H9 (cell line): ENCODE results near the gene ENOX1. TPM values are rescaled to one million over a fixed set of nuclear protein-coding genes. Genes with fewer than 3 reads are reported as not detected.

Experiments
- DNase-seq: peaks from one replicate; pipeline ENCODE4 v3.0.0-alpha.2; 2017
- H2AFZ ChIP-seq: one replicate; pipeline ENCODE4 v1.6.1; 2013; ENCODE audit warnings: mild to moderate bottlenecking, low read length, control low read depth, moderate library complexity
- H2AK5ac ChIP-seq: 2 replicates; pipeline ENCODE4 v1.6.1; 2013; ENCODE audit warnings: low read length, control low read depth, mixed read lengths; ENCODE audit not compliant: insufficient read length
- H2BK120ac ChIP-seq: one replicate; pipeline ENCODE4 v1.6.1; 2013; ENCODE audit warnings: low read depth, mild to moderate bottlenecking, low read length, control low read depth, inconsistent platforms; ENCODE audit not compliant: poor library complexity, severe bottlenecking
- H2BK12ac ChIP-seq: 2 replicates; pipeline ENCODE4 v1.6.1; 2013; ENCODE audit warnings: low read length, control low read depth, mixed read lengths, low read depth; ENCODE audit not compliant: insufficient read length
- H2BK15ac ChIP-seq: 2 replicates; pipeline ENCODE4 v1.6.1; 2013; ENCODE audit warnings: low read depth, low read length, control low read depth
- H2BK20ac ChIP-seq: one replicate; pipeline ENCODE4 v1.6.1; 2013; ENCODE audit warnings: low read depth, mild to moderate bottlenecking, low read length, control low read depth, inconsistent platforms; ENCODE audit not compliant: poor library complexity, severe bottlenecking
- H2BK5ac ChIP-seq: 2 replicates; pipeline ENCODE4 v1.6.1; 2013; ENCODE audit warnings: low read length, control low read depth, mixed read lengths; ENCODE audit not compliant: insufficient read length
- H3K14ac ChIP-seq: 2 replicates; pipeline ENCODE4 v1.6.1; 2013; ENCODE audit warnings: low read length, control low read depth; ENCODE audit not compliant: insufficient read depth
- H3K18ac ChIP-seq: 2 replicates; pipeline ENCODE4 v1.6.1; 2013; ENCODE audit warnings: low read depth, mild to moderate bottlenecking, mixed read lengths, low read length, control low read depth; ENCODE audit not compliant: insufficient read length
- H3K23ac ChIP-seq: 2 replicates; pipeline ENCODE4 v1.6.1; 2013; ENCODE audit warnings: low read length, control low read depth, mixed read lengths, low read depth; ENCODE audit not compliant: insufficient read length
- H3K23me2 ChIP-seq: 2 replicates; pipeline ENCODE4 v1.6.1; 2013; ENCODE audit warnings: low read depth, mild to moderate bottlenecking, mixed read lengths, low read length, control low read depth; ENCODE audit not compliant: insufficient read length, poor library complexity, severe bottlenecking
- H3K27ac ChIP-seq: 2 replicates; pipeline ENCODE4 v1.5.1; 2013; ENCODE audit warnings: low read length, control low read depth, mixed read lengths, low read depth; ENCODE audit not compliant: insufficient read length
- H3K27me3 ChIP-seq: 2 replicates; pipeline ENCODE4 v1.6.1; 2013; ENCODE audit warnings: low read length, control low read depth, inconsistent platforms; ENCODE audit not compliant: insufficient read depth
- H3K4ac ChIP-seq: 2 replicates; pipeline ENCODE4 v1.6.1; 2013; ENCODE audit warnings: low read depth, mild to moderate bottlenecking, control low read depth, inconsistent platforms, low read length, moderate library complexity
- H3K4me1 ChIP-seq: 2 replicates; pipeline ENCODE4 v1.6.1; 2013; ENCODE audit warnings: low read length, control low read depth, inconsistent platforms; ENCODE audit not compliant: insufficient read depth
- H3K4me2 ChIP-seq: 2 replicates; pipeline ENCODE4 v1.6.1; 2013; ENCODE audit warnings: low read length, control low read depth, mixed read lengths; ENCODE audit not compliant: insufficient read length, insufficient read depth
- H3K56ac ChIP-seq: 2 replicates; pipeline ENCODE4 v1.6.1; 2013; ENCODE audit warnings: low read depth, mild to moderate bottlenecking, mixed read lengths, low read length, control low read depth; ENCODE audit not compliant: insufficient read length
- H3K79me1 ChIP-seq: 2 replicates; pipeline ENCODE4 v1.6.1; 2013; ENCODE audit warnings: low read depth, mild to moderate bottlenecking, moderate library complexity, low read length, control low read depth, inconsistent platforms; ENCODE audit not compliant: insufficient read depth, poor library complexity, severe bottlenecking
- H3K79me2 ChIP-seq: 2 replicates; pipeline ENCODE4 v1.6.1; 2013; ENCODE audit warnings: low read length, control low read depth, inconsistent platforms; ENCODE audit not compliant: insufficient read depth
- H3K9ac ChIP-seq: 2 replicates; pipeline ENCODE4 v1.6.1; 2013; ENCODE audit warnings: low read length, control low read depth, mixed read lengths; ENCODE audit not compliant: insufficient read length; ENCODE audit errors: extremely low read depth
- H3K9me3 ChIP-seq: one replicate; pipeline ENCODE4 v1.6.1; 2013; ENCODE audit warnings: low read depth, low read length, inconsistent platforms; ENCODE audit not compliant: control insufficient read depth
- H3T11ph ChIP-seq: one replicate; pipeline ENCODE4 v1.6.1; 2013; ENCODE audit warnings: mild to moderate bottlenecking, low read length, control low read depth, inconsistent platforms
- H4K20me1 ChIP-seq: one replicate; pipeline ENCODE4 v1.6.1; 2013; ENCODE audit not compliant: control insufficient read depth, insufficient read length, insufficient read depth
- H4K5ac ChIP-seq: 2 replicates; pipeline ENCODE4 v1.6.1; 2013; ENCODE audit warnings: low read depth, mild to moderate bottlenecking, mixed read lengths, low read length, control low read depth; ENCODE audit not compliant: insufficient read length
- H4K8ac ChIP-seq: replicated peaks from 2 replicates; pipeline ENCODE4 v1.6.1; 2013; ENCODE audit warnings: low read length, control low read depth, mixed read lengths, low read depth; ENCODE audit not compliant: insufficient read length
- H4K91ac ChIP-seq: 2 replicates; pipeline ENCODE4 v1.6.1; 2013; ENCODE audit warnings: low read depth, mild to moderate bottlenecking, moderate library complexity, mixed read lengths, low read length, control low read depth; ENCODE audit not compliant: insufficient read length
- H3K27ac Mint-ChIP-seq, 3 experiments: 2 replicates in 2 of 3; 3 replicates in 1 of 3; pipeline ENCODE4 v1.8.0; 2020 to 2021; ENCODE audit warnings: mixed read lengths in 3 of 3, mild to moderate bottlenecking in 1 of 3, moderate library complexity in 1 of 3
- H3K27me3 Mint-ChIP-seq: 2 replicates; pipeline ENCODE4 v1.8.0; 2021; ENCODE audit warnings: low read depth, mild to moderate bottlenecking, moderate library complexity, mixed read lengths
- H3K36me3 Mint-ChIP-seq, 3 experiments: 2 replicates in 2 of 3; 3 replicates in 1 of 3; pipeline ENCODE4 v1.8.0; 2020 to 2021; ENCODE audit warnings: low read depth in 3 of 3, mixed read lengths in 3 of 3; ENCODE audit not compliant: insufficient read depth in 1 of 3
- H3K4me1 Mint-ChIP-seq, 2 experiments: 2 replicates each; pipeline ENCODE4 v1.8.0; 2020; ENCODE audit warnings: mixed read lengths in 2 of 2
- H3K4me3 Mint-ChIP-seq, 2 experiments: 2 replicates in 1 of 2; 3 replicates in 1 of 2; pipeline ENCODE4 v1.8.0; 2020 to 2021; ENCODE audit warnings: mild to moderate bottlenecking in 2 of 2, mixed read lengths in 2 of 2, moderate library complexity in 1 of 2
- H3K9me3 Mint-ChIP-seq, 2 experiments: 2 replicates in 1 of 2; 3 replicates in 1 of 2; pipeline ENCODE4 v1.8.0; 2020; ENCODE audit warnings: mild to moderate bottlenecking in 2 of 2, mixed read lengths in 2 of 2, moderate library complexity in 1 of 2
- WGBS: extraction: QIAGEN DNeasy Blood & Tissue Kit; methylation state at CpG from one replicate; pipeline ENCODE4 v1.1.7; 2013; ENCODE audit warnings: missing lambda C conversion rate, low lambda C conversion rate, mixed read lengths; ENCODE audit not compliant: insufficient read length; ENCODE audit errors: extremely low coverage; 5-methylcytosine and 5-hydroxymethylcytosine counted together
- total RNA-seq: library from RNA; stranded (reverse); gene quantifications from 2 replicates; pipeline ENCODE4 v1.2.1, GENCODE V29; 2021
- TF ChIP-seq, protein P1 (sequence below): fragments of 200-600 bp; sonication (generic); conservative IDR thresholded peaks from 3 replicates; pipeline ENCODE4 v1.8.0; 2021; ENCODE audit warnings: antibody characterized with exemption, mild to moderate bottlenecking

ENOX1 gene
- total RNA-seq, 1 experiment from 2014 or later = 0.24 TPM

DNA sequence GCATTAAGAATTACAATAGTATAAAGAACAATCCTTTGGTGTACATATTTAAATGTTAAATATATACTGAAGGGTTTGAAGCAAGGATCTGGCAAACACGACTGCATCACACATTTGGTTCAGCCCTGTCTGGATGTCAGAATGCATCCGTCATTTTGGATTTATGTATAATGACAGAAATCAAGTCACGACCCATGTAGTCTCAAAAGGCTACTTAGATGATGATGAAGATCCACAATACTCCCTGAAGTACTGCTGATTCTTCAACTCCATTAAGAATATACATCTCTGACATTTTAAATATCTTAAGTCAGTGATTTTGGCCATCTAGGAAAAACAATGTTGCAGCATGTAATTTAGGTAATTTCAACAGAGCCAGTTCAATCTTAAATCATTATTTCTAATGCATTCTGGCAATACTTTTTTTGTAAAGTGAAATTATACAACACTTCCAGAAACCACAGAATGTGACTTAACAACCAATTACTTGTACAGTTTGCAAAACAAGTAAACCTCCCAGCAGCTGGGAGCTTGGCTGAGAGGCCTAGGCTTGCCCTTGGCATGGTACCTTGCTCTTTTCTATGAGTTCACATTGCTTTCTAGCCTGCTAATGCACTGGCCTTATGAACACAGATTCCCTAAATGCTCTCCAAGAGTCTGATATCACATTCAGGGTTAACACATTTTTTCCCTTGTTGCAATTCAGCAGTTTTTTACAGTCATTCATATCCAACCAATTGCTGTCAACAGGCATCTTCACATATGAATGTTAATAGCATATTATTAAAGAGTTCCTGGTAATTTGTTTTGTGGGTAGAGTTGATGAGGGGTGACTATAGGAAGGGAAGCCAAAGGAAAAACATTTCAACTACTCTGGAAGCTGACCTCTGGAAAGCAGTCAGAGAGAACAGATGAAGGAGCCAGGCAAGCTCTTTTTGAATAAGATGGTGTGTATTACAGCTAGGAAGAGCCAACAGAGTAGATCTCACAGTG, 175.2 kb downstream of the ENOX1 start:
- no peaks in the 10 kb centered on the region for H3K79me2 ChIP-seq
- H3K9me3 Mint-ChIP-seq = no peaks in the 10 kb centered on the region; a peak in 1 of 5 replicates

More for the DNA sequence above, 175.2 kb downstream of the ENOX1 start:
- H3K56ac ChIP-seq = no peak overlapping the region
- H3K4me1 Mint-ChIP-seq = no peaks in the 10 kb centered on the region; a peak in 1 of 4 replicates
- peak overlapping the region in 1 of 3 experiments; percentile 58; a peak in 1 of 7 replicates for H3K27ac Mint-ChIP-seq
- H3T11ph ChIP-seq = no peak overlapping the region
- no peak for DNase-seq
- H2BK15ac ChIP-seq = no peak overlapping the region
- no peak overlapping the region for H2AFZ ChIP-seq
- no peak overlapping the region for H4K5ac ChIP-seq
- H2BK120ac ChIP-seq = no peak overlapping the region
- H3K4me3 Mint-ChIP-seq = no peak overlapping the region
- H3K9ac ChIP-seq = no peak overlapping the region
- H3K4me1 ChIP-seq = no peaks in the 10 kb centered on the region
- H3K23ac ChIP-seq = no peak overlapping the region
- H3K27me3 ChIP-seq = no peaks in the 10 kb centered on the region
- no peak overlapping the region for H3K14ac ChIP-seq
- no peaks in the 10 kb centered on the region for H3K36me3 Mint-ChIP-seq
- no peak overlapping the region for H3K18ac ChIP-seq
- no peak overlapping the region for H3K4me2 ChIP-seq
- H2AK5ac ChIP-seq = no peak overlapping the region
- H2BK5ac ChIP-seq = no peak overlapping the region
- H2BK20ac ChIP-seq = no peak overlapping the region
- H2BK12ac ChIP-seq = no peak overlapping the region
- no peaks in the 10 kb centered on the region for H3K79me1 ChIP-seq
- TF ChIP-seq, protein P1, sequence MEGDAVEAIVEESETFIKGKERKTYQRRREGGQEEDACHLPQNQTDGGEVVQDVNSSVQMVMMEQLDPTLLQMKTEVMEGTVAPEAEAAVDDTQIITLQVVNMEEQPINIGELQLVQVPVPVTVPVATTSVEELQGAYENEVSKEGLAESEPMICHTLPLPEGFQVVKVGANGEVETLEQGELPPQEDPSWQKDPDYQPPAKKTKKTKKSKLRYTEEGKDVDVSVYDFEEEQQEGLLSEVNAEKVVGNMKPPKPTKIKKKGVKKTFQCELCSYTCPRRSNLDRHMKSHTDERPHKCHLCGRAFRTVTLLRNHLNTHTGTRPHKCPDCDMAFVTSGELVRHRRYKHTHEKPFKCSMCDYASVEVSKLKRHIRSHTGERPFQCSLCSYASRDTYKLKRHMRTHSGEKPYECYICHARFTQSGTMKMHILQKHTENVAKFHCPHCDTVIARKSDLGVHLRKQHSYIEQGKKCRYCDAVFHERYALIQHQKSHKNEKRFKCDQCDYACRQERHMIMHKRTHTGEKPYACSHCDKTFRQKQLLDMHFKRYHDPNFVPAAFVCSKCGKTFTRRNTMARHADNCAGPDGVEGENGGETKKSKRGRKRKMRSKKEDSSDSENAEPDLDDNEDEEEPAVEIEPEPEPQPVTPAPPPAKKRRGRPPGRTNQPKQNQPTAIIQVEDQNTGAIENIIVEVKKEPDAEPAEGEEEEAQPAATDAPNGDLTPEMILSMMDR = no peak
- peaks cover 4% of the 10 kb centered on the region; the same call in 1 of the 2 replicates for H3K27me3 Mint-ChIP-seq
- no CpG with 5 or more reads among the region's 3 CpGs for WGBS
- H3K27ac ChIP-seq = no peak overlapping the region
- H4K8ac ChIP-seq = no peak overlapping the region
- no peaks in the 10 kb centered on the region for H3K9me3 ChIP-seq
- no peaks in the 10 kb centered on the region for H4K20me1 ChIP-seq
- no peak overlapping the region for H4K91ac ChIP-seq
- H3K4ac ChIP-seq = no peak overlapping the region
- no peaks in the 10 kb centered on the region for H3K23me2 ChIP-seq
